ENCODE measurements around the gene KCNAB1. TPM values are rescaled to one million over a fixed set of nuclear protein-coding genes. Genes with fewer than 3 reads are reported as not detected.
A peak's percentile ranks its signal among the peaks of the same experiment; 100 is the strongest.

The KCNAB1 gene
- total RNA-seq, 4 donors from 2014 or later, result 4.2 to 11.4 (median 7.8) TPM

DNA sequence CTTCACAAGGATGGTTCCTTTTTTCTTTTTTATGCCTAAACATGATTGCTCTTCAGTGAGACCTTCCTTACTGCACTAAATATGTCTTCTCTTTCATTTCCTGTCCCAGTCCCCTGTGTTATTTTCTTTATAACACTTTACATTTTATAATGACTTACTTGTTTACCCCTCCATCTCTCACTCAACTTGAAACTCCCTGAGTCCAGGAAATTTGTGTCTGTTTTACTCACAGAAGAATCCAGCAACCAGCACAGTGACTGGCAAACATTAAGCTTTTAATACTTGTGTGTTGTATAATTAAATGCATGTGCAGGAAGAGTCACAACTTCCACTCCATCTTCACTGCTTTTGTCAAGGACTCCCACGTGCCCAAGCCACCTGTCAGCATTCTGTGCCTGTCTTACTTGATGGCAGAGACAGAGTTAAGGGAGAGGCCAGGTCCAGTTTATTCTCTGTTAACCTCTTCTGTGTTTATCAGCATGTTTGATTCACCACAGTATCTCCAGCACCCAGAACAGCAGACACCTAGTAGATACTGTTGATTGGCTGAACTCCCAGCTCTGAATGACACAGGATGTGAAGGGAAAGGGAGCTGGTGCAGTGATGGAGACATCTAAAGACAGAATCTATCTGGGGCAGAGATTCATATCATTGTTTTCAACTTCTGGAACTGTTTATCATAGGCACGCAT, 391.8 kb downstream of the KCNAB1 start:
- TF ChIP-seq EP300 (IDR thresholded peaks at IDR 0.05) (no peak), POLR2A (IDR thresholded peaks at IDR 0.05) (no peak)
- TF ChIP-seq, protein P1, sequence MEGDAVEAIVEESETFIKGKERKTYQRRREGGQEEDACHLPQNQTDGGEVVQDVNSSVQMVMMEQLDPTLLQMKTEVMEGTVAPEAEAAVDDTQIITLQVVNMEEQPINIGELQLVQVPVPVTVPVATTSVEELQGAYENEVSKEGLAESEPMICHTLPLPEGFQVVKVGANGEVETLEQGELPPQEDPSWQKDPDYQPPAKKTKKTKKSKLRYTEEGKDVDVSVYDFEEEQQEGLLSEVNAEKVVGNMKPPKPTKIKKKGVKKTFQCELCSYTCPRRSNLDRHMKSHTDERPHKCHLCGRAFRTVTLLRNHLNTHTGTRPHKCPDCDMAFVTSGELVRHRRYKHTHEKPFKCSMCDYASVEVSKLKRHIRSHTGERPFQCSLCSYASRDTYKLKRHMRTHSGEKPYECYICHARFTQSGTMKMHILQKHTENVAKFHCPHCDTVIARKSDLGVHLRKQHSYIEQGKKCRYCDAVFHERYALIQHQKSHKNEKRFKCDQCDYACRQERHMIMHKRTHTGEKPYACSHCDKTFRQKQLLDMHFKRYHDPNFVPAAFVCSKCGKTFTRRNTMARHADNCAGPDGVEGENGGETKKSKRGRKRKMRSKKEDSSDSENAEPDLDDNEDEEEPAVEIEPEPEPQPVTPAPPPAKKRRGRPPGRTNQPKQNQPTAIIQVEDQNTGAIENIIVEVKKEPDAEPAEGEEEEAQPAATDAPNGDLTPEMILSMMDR (IDR thresholded peaks at IDR 0.05), result no peak
- Histone ChIP-seq H3K9me3 (no peaks in the 10 kb centered on the region), H3K4me3 (no peak overlapping the region), H3K27ac (no peak overlapping the region), H3K4me1 (peaks cover 0 to 31% (median 3%) of the 10 kb centered on the region in 4 donors), H3K36me3 (no peaks in the 10 kb centered on the region), H3K27me3 (no peaks in the 10 kb centered on the region)
- DNase-seq (ENCODE audit: low spot score in 2 of 2), result no peak
- WGBS, 2 donors, result 79 to 82% methylated on average over 2 of the region's 2 CpGs

DNA sequence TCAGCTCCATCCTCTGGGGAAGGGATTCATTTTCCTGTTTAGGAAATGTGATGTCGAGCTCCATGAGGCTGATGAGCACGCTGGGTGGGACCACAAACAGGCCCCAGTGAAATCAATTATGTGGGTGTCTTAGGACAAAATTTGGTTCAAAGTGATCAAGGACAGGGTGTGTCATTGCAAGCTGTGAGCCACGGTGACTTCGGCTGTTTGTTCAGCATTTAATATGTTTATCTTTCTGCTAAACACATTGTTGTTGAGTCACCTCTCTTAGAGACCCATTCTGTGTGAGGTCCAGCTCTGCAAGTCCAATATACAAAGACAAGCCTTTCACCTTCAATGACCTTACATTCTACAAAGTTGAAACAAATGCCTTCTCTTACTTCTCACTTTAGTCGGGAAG, 393.2 kb downstream of the KCNAB1 start:
- Histone ChIP-seq H3K27ac (no peak overlapping the region), H3K27me3 (no peaks in the 10 kb centered on the region), H3K4me1 (peaks cover 0 to 41% (median 5%) of the 10 kb centered on the region in 4 donors), H3K9me3 (no peaks in the 10 kb centered on the region), H3K4me3 (no peak overlapping the region), H3K36me3 (no peaks in the 10 kb centered on the region)
- WGBS, 2 donors, result 41% methylated on average over 5 of the region's 5 CpGs
- DNase-seq (ENCODE audit: low spot score in 2 of 2), result no peak
- TF ChIP-seq POLR2A (IDR thresholded peaks at IDR 0.05), result no peak
- TF ChIP-seq, protein P1 (IDR thresholded peaks at IDR 0.05), result no peak

GRCh38 chr3:156516284-156516683, 395.9 kb downstream of the KCNAB1 start:
- H3K36me3 ChIP-seq, result no peaks in the 10 kb centered on the region
- peaks cover 0 to 33% (median 5%) of the 10 kb centered on the region in 4 donors for H3K4me1 ChIP-seq
- H3K9me3 ChIP-seq, result no peaks in the 10 kb centered on the region
- H3K27ac ChIP-seq, result peak overlapping the region in 2 of 4 donors; percentile 38 to 63
- H3K27me3 ChIP-seq, result no peaks in the 10 kb centered on the region
- no peak for DNase-seq (ENCODE audit: low spot score in 2 of 2)
- 73 to 77% methylated on average over 3 of the region's 3 CpGs for WGBS, 2 donors
- H3K4me3 ChIP-seq, result no peak overlapping the region
- TF ChIP-seq, protein P1 (IDR thresholded peaks at IDR 0.05), result no peak
- TF ChIP-seq POLR2A (IDR thresholded peaks at IDR 0.05) (no peak), EP300 (IDR thresholded peaks at IDR 0.05) (no peak)

GRCh38 chr3:156516961-156517360, 396.6 kb downstream of the KCNAB1 start:
- Histone ChIP-seq H3K4me3 (no peak overlapping the region), H3K27ac (peak overlapping the region in 2 of 4 donors; percentile 38 to 63), H3K27me3 (no peaks in the 10 kb centered on the region), H3K36me3 (no peaks in the 10 kb centered on the region), H3K4me1 (peaks cover 0 to 33% (median 5%) of the 10 kb centered on the region in 4 donors), H3K9me3 (no peaks in the 10 kb centered on the region)
- DNase-seq (ENCODE audit: low spot score in 2 of 2), result no peak
- 38 to 47% methylated on average over 1 of the region's 1 CpG for WGBS, 2 donors
- TF ChIP-seq POLR2A (IDR thresholded peaks at IDR 0.05) (no peak), EP300 (IDR thresholded peaks at IDR 0.05) (peak in 1 of 2 donors; percentile 33)

DNA sequence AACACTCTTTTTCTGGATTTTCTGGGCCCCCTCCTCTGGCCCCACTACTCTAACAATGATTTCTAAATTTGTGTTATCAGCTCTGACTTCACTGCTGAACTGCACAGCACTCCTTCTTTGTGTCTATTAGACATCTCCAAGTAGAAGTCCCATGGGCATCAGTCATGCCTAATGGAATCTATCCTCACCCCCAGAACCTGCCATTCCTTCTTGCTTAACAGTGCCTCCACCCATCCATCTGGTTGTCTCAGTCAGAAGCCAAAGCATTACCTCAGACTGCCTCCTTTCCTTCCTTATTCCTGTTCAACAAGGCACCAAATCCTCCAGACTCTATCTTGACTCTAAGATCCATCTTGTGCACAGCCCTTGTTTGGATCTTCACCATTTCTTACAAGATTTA, 398.3 kb downstream of the KCNAB1 start:
- TF ChIP-seq, protein P1 (IDR thresholded peaks at IDR 0.05), result no peak
- TF ChIP-seq EP300 (IDR thresholded peaks at IDR 0.05) (peak in 1 of 2 donors; percentile 32), POLR2A (IDR thresholded peaks at IDR 0.05) (no peak)
- no peaks in the 10 kb centered on the region for H3K27me3 ChIP-seq
- no peaks in the 10 kb centered on the region for H3K9me3 ChIP-seq
- H3K27ac ChIP-seq, result no peak overlapping the region
- no peaks in the 10 kb centered on the region for H3K36me3 ChIP-seq
- H3K4me1 ChIP-seq, result peaks cover 0 to 27% (median 6%) of the 10 kb centered on the region in 4 donors
- peak in 1 of 2 donors; percentile 54 for DNase-seq (ENCODE audit: low spot score in 2 of 2)
- H3K4me3 ChIP-seq, result no peak overlapping the region

All from tibial nerve (tissue), 4 donors.